Measurements from ENCODE around the gene CRACDL.
"Not testable (repeated sequence)": the region's sequence is repeated elsewhere in the genome, so short reads cannot be mapped to it uniquely, and the experiment has no call there.

The CRACDL gene

DNA sequence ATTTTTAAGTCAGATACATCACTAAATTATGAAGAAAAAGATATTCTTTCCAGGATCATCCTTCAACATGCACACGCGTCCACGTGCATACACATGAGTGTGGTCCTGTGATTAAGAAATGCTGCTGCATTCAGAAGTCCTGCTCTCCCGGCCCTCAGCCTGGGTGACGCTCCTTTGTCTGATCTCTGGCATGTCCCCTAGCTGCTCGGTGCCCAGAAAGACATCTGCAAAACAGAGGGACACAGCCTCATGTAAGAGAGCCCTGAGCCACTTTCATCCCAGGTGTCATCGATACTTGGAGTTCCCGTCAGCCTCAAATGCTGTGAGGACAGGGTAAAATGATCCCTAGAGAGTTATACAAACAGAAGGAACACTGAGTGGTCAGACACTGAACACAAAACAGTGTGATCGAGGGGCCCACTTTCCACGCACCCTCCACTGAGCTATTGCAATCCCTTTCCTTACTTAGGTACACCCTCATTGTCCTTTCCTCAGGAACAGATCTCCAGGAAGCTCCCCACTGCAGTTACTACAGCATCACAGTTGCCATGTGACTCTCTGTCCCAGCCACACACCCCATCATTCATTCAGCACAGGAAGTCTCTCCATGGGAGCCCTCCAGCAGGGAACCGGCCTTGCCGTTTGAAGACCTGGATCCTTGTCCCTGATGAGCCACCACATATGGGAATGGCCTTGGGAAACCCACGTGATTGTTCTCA lies 32.1 kb downstream of the CRACDL start:
- DNase-seq = no peak

DNA sequence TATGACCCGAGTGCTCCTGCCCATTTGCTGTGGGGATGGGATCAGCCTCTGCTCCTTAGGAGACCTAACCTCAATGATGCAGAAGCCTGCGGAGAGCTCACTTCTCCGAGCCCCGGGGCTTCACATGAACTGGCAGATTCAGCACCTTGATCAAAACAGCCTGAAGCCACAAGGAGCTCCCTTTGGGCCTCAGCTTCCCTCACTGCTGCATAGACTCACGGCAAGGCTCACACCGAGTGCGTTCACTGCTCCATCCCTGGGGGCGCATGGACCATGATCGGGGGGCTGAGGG lies 33.0 kb downstream of the CRACDL start:
- no peak for DNase-seq

DNA sequence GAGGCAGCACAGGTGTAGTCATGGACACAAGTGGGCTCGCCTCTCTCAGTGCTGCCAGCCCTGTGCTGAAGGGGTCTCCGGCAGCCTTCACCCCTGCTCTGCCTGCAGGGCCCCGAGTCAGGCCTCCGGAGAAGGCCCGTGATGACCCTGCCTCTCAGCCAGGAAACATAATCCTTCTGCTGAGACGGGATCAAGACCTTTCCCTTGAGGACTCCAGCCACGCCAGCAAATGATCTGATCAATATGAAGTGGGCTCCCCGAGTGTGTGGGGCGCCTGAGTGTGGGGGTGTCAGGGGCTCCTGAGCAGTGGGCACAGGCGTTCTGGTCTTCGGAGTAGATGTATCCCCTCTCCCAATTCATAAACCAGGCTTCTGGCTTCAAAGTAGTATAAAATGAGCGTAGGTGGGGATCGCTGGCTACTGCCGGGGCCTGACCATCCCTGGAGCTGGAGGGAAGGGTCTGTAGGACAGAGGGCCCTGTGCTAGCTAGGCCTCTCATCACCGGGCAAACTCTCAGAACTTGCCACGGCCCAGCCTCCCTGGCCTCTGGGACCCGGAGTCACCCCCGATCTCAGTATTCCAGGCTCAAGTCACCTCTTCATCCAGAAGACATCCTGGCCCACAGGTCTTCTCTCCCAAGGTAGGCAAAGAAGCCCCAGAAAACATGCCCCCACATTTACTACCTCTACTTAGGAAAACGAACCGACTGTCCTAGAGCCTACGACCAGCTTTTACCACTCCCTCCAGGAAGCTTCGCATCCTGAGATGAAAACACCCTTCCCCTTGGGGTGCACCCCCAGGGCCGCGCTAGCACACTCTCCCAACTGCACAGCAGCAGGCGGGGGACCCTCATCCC lies 33.6 kb downstream of the CRACDL start:
- DNase-seq = no peak

DNA sequence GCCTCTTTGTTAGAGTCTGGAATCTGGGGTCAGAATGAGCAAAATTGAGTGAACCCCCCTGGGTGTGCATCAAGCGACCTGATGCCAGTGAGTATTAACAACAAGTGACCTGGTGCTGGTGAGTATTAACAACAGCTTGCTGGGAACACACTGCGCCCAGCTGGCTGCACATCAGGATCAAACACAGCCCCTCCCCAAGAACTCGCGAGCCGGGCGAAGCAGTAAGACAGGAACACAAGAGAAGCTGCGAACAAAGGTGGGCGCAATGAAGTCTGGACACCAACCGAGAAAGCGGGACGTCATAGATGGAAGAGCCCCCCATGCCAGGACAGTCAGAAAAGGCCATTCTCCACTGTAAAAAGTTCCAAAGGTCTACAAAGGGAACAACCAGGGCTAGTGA lies 34.3 kb downstream of the CRACDL start:
- no peak for DNase-seq

DNA sequence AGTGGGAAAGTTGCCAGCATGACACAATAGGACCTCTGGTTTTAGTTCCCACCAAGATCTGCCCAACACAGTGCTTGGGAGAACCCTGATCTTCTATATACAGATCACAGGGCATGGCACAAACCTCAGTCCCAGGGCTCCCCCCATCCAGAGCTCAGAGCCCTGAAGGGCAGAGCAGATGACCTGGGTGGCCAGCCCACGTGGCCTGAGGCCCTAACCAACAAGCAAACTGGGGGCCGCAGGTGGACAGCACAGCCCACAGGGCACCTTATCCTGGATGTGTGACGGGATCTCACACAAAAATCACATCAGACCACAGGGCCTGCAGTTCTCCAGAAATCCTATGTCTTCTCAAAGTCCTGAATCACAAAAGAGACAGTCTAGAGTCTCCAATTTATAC lies 34.7 kb downstream of the CRACDL start:
- DNase-seq = no peak

DNA sequence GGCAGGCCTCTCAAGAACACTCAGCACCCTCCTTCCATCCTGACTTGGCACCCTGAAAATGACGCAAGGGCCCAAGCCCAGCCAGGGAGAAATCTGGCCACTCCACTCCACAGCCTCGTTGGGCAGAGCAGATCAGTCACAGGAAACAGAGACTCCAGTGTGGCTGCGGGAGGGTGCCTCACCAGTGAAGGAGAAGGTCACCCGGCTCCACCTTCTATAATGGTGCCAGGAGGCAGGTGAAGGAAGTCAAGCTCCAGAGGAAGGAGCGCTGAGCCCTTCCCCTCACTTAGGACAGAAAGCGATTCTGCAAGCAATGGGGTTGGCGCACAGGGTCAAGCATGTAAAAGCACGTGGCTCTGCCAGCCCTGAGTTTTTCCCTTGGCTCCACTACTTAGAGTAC lies 35.3 kb downstream of the CRACDL start:
- DNase-seq = no peak

DNA sequence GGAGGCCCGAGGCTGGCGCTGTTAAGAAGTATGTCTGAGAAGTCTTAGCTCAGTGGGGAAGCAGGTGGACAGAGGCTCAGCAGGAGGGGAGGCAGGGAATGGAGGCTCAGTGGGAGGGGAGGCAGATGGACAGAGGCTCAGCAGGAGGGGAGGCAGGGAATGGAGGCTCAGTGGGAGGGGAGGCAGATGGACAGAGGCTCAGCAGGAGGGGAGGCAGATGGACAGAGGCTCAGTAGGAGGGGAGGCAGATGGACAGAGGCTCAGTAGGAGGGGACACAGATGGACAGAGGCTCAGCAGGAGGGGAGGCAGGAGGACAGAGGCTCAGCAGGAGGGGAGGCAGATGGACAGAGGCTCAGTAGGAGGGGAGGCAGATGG lies 36.3 kb downstream of the CRACDL start:
- DNase-seq = not testable (repeated sequence)

DNA sequence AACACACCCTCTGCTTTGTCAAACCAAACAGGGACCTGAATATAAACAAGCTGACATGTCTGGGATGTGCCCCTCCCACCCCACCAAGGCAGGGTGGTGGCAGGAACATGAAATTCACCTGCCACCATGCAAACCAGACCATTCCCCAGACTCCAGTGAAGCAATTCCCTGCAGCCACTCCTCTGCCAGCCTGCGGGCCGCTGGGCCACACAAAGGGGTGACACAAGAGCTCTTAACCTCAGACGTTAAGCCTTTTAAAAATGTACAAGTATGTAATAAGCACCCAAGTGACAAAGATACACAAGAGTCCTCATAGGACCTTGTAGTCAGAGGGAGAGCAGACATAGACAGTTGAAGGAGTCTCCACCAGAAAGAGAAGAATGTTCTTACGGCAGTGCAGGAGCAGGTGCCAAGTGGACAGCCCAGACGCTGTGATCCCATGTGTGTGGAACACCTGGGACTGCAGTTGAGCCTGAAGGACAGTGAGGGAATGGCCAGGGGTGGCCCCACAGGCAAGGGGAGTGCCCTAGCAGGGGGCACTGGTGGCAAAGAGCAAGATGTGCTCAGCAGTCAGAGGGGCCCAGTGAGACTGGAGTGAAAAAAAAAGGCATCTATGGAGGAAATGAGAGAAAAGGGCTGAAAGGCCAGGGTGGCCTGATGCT lies 36.9 kb downstream of the CRACDL start:
- no peak for DNase-seq

DNA sequence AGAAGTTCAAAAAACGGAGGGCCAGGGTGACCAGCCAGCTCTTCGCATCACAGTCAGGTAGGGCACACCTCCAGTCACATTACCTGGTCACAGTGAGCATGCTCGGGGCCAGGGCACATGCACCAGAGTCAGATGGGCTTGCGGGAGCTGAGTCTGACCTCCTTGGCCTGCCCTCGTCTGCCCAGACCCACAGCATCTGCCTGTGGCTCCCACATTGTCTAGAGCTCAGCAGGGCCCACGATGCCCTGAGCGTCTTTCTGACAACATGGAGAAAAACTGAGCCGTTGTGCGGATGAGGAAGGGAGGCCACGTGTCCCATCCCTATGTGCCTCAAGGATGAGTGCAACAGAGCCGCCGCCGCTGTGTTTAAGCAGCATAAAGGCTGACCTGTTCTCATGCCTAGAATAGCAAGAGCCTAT lies 37.6 kb downstream of the CRACDL start:
- no peak for DNase-seq

DNA sequence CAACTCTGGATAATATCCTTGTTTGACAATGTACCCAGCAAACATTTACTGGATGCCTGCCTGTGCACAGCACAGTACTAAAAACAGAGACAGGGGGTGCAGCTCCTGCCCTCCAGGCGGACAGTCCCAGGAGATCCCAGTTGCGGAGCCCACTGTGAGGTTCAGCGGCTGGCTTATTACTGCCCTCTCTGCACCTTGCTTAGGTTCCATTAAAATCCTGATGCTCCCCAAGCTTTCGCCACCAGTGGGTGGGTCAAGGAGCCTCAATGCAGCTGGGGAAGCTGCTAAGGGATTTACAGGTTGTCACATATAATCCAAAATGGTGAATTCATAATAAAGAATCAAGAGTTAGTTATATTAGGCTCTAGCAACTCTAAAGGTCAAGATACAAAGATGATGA lies 38.3 kb downstream of the CRACDL start:
- DNase-seq = no peak

DNA sequence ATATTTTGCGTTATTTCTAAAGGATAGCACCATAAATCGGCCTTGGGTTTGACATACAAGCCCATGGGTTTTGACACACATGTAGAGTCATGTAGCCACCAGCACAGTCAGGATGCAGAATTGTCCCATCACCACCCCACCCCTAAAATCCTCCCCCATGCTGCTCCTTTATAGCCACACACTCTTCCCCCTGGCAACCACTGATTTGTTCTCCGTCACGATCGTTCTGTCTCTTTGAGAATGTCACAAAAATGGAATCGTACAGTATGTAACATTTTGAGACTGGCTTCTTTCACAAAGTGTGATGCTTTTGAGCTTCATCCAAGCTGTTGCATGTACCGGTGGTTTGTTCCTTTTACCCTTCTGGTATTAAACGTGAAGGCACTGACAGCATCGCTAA lies 39.1 kb downstream of the CRACDL start:
- no peak for DNase-seq

DNA sequence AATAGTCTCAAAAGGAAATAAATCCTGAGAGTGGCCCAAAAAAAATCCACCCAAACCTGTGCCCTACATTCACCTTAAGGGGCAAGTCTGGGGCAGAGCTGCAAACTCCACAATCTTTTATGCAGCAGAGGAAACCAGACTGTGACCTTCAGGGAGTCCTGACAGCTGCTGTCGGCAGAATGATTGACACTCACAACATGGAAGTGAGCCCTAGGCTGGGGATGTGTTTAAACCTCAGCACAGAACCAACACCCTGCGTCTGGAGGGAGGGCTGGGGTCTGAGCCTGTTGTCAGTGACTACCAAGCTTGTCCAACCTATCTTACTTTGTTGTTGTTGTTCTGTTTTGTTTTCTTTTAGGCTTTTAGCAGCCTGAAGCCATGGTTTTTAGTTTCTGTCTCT lies 39.6 kb downstream of the CRACDL start:
- DNase-seq = no peak

DNA sequence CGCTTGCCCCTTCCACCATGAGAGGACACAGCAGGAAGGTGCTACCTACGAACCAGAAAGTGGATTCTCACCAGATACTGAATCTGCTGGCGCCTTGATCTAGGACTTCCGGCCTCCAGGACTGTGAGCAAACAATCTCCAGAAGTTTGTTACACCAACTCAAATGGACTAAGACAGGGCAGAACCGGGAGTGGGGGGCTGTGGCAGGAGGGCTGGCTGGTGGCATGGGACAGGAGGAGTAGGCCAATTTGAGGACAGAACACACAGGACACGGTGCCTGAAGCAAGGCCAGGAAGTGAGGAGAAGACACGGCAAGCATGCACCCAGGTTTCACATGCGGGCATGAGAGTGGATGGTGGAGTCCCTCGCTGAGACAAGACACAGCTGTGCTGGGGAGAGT lies 40.1 kb downstream of the CRACDL start:
- no peak for DNase-seq

DNA sequence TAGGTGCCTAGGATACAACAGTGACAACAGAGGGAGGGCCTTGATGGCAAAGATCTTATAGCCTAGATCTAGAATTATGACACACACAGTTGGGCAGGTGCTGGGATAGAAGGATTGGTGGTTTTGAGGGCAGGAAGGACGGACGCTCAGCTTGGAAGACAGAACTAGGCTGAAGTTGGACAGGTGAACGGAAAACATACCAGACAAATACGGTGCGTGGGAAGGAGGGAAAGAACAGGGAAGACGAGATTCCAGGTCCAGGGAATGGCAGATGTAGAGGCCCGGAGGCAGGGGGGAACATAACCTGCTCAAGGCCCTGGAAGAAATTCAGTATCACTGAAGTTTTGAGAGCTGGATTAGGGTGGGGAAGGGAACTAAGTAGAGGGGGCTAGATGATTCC lies 40.8 kb downstream of the CRACDL start:
- DNase-seq = no peak

DNA sequence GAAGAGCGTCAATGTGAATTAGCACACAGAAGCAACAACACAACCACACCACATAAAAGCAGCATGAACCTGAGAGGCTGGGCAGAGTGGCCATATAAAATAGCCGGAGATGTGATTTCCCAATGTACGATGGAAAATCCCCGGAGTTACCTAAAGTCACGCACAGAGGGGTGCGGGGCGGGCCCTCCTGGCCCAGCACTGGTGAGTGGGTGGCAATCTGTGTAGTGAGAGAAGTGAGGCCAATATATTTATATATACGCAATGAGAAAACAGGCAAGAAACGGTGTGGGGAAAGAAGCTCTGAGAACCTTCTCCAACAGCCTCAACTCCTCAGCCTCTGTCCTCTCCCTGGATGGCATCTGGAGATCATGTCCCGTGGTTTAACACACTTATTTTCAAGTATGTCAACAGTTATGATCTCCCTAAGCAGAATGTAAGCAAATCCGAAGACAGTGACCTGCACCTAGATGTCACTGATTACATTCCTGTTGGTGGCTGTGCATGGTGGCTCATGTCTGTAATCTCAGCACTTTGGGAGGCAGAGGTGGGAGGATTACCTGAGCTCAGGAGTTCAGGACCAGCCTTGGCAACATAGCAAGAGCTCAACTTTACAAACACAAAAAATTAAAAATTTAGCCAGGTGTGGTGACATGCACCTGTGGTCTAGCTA lies 41.6 kb downstream of the CRACDL start:
- DNase-seq = no peak

DNA sequence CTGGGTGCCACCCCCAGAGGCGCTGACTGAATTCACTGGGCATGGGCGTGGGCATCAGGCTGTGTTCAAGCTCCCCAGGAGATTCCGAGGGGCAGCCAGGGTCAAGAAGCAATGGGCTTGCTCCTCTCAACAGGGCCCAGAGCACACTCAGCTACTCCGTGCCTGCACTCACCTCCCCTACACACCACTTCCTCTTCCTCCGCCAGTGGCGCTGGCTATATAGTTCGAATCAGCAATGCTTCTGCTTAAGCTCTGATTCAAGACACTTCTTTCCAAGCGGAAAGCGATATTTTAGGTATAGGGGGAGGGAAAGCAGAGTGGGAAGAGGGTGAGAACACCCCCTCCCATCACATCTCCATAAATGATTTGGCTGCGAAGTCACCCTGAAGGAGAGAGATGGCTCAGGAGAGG lies 42.1 kb downstream of the CRACDL start:
- DNase-seq = no peak

DNA sequence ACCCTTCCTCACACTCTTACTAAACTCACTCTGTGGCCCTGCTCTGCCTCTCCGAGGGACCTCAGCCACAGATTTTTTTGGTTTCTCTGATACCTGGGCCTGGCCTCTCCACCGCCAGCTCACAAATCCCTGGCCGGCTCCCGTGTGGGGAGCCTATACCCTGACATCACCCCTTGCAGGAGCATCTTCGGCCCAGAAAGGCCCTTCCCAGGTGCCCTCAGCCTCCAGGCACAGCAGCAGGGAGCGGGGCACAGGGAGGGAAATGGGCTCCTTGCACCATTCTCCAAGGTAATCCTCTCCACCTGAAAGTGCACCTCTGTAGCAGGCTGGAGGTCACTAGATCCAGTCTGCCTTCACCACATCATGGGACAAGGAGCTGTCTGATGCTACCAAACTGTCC lies 43.2 kb downstream of the CRACDL start:
- DNase-seq = no peak

DNA sequence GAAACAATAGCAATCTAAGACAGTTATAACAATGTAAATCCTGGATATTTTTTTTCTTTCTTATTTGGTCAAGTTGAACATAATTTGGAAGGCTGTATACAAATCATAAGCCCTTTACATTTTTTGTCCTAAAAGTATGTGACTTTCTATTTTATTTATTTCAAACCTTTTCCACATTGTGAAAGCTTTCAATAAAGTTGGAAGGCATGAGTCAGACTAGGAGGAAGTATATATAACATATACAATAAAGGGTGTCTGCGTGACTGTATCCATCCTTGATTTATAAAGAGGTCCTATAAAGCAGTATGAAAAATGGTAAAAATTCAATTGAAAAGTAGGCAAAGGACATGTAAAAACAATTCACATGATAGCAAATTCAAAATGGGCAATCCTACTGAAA lies 44.4 kb downstream of the CRACDL start:
- DNase-seq = no peak

DNA sequence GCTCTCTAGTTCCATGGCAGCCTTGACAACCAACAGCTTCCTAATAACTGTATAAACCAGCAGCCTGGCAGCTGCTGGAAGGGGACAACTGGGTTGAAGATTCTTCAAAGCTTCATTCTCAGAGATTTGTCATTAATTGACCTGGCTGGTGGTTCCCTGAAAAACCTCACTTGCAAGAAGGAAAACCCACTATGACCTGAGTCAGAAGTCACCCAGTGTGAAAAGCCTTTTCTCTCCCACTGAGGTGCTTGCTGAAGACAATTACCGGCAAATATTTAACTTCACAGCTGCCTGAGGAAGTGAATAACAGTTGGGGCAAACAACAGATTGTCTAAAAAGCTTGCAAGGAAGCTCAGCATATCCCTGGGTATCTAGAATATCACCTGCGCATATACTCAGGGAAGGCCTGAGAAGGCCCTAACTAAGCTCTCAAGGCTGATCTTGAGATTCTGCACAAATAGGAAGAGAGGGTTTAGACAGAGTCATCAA lies 49.9 kb downstream of the CRACDL start:
- DNase-seq = no peak

DNA sequence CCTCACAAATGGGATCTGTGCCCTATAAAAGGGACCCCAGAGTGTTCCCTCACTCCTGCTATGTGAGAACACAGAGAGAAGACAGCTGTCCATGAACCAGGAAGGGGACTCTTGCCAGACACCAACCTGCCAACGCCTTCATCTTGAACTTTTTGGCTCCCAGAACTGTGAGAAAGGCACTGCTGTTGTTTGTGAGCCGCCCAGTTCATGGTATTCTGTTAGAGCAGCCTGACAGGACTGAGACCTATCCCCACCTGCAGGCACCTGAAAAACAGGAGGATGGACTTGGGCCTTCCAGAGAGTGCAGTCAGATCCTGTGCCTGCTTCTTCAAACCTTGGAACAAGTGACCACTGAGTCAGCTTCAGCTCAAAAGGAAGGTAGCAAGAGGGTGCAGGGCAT lies 51.4 kb downstream of the CRACDL start:
- DNase-seq = no peak

DNA sequence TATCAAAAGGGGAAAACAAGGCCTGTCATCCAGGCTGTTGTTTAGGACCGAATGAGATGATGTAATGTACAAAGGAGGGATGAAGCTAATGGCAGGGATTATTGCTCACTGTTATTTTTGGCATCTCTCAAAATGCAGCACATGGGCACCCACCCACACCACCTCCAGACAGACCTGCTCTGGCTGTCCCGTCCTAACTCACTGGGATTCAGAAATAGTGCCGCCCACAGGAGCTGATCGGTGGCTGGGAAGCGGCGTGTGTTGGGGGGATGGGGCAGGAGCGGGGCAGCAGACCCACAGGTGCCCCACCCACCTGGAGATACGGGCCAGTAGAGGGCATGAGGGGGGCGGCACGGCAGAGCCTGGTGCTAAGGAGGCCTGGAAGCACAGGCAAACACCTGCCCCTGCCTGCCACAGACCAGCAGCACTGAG lies 52.2 kb downstream of the CRACDL start:
- DNase-seq = no peak

DNA sequence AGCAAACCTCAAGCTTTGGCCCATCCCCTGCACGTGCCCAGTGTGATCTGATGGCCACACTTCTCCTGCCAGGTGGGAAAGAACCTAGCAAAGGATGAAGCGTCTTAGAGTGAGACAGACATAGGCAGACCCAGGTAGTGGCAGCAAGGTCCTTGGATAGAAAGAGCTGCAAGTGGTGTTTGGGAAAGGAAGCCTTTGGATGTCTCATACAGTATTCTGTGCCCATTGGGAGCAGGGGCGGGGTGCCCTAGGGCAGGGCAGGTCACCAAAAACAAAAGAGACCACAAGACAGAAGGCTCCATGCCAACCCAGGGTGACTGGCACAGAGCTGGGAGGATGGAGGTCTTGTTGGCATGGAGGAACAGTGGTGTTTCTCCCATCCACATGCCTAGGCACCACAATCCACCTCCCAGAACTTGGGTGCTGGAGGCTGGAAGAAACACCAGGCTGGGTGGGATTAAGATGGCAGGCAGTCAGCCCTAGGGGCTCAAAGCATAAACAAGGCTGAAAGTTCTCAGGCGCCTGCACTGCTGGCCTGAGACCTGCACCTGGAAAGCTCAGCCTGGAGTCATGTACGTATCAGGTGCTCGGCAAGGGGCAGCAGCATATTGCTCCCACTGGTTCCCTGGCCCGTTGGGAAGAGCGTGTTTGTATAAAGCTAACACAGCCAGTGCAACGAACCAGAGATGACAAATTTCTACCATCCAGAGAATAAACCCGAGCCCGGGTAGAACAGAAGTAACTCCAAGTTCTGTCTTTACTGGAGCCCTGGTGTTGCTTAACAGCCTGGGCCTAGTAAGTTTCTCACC lies 52.9 kb downstream of the CRACDL start:
- DNase-seq = no peak

DNA sequence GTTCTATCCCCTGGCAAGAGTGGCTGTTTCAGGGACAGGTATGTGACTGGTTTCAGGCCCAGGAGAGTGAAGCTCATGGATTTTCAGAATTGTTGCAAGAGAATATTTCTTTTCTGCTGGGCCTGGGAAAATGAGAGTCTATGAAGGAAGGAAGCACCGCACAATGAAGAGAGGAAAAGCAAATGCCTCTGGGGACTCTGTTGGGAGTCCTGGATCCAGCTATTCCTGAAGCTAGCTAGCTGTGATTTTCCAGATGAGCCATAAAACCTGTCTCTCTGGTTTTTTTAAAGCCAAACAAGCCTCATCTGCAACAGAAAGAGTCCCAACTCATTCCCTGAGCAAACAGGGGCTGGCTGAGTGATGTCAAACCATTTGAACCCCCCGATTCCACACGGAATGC lies 53.7 kb downstream of the CRACDL start:
- no peak for DNase-seq
